GM12874 (cell line): ENCODE measurements around the gene DCX.

Experiments used
- CTCF ChIP-seq: IDR thresholded peaks from 2 replicates; pipeline ENCODE4 v1.5.1; 2011; ENCODE audit warnings: low read depth, mild to moderate bottlenecking, control low read depth, low read length, moderate library complexity; ENCODE audit not compliant: insufficient read depth

Gene DCX

GRCh38 chrX:111282139-111282538 is 129.9 kb downstream of the DCX start:
- TF ChIP-seq CTCF: no peak

GRCh38 chrX:111270339-111270738 is 141.7 kb downstream of the DCX start, which contains the start of gene CAPN6:
Gene CAPN6, minus strand, starts transcription at chrX:111270483. Its CDS starts 6,547 bp downstream, at chrX:111263936.
- TF ChIP-seq CTCF: no peak

- no peak for TF ChIP-seq CTCF
These were observed 143.5 kb downstream of the DCX start for GRCh38 chrX:111268506-111268905.

GRCh38 chrX:111265486-111265885 is 146.5 kb downstream of the DCX start:
- TF ChIP-seq CTCF: no peak

GRCh38 chrX:111264385-111264784 is 147.6 kb downstream of the DCX start:
- no peak for TF ChIP-seq CTCF

- TF ChIP-seq CTCF: no peak
These were observed 149.9 kb downstream of the DCX start for GRCh38 chrX:111262086-111262485.

GRCh38 chrX:111260451-111260850 is 151.5 kb downstream of the DCX start:
- TF ChIP-seq CTCF: no peak

GRCh38 chrX:111259559-111259958 is 152.4 kb downstream of the DCX start:
- no peak for TF ChIP-seq CTCF
